NCI-H2107 (cell line): ENCODE data around the gene TTL.
"Not testable (repeated sequence)": the region's sequence is repeated elsewhere in the genome, so short reads cannot be mapped to it uniquely, and the experiment has no call there.

Experiments used
- DNase-seq: peaks from one replicate; lab custom pipeline; 2025; lab: John Stamatoyannopoulos, UW

TTL gene

GRCh38 chr2:112520234-112520783 lies 38.4 kb downstream of the TTL start:
- DNase-seq = no peak

- no peak for DNase-seq
Measured at GRCh38 chr2:112523291-112523777, 41.4 kb downstream of the TTL start.

GRCh38 chr2:112524276-112524675 lies 42.3 kb downstream of the TTL start:
- not testable (repeated sequence) for DNase-seq

- DNase-seq = no peak
Measured at GRCh38 chr2:112528541-112528940, 46.6 kb downstream of the TTL start.

GRCh38 chr2:112529757-112530156 lies 47.8 kb downstream of the TTL start:
- no peak for DNase-seq

- no peak for DNase-seq
Measured at GRCh38 chr2:112530728-112531127, 48.8 kb downstream of the TTL start.

- no peak for DNase-seq
Measured at GRCh38 chr2:112534826-112535225, 52.9 kb downstream of the TTL start.

- DNase-seq = not testable (repeated sequence)
Measured at GRCh38 chr2:112536665-112537064, 54.7 kb downstream of the TTL start.

- no peak for DNase-seq
Measured at GRCh38 chr2:112539306-112539705, 57.4 kb downstream of the TTL start.

- no peak for DNase-seq
Measured at GRCh38 chr2:112540906-112541305, 59.0 kb downstream of the TTL start.

GRCh38 chr2:112541315-112542122 lies 59.6 kb downstream of the TTL start:
- DNase-seq = peak; percentile 22

GRCh38 chr2:112542123-112542983 lies 60.4 kb downstream of the TTL start, which contains the start of gene POLR1B:
Gene POLR1B, plus strand, starts transcription at chr2:112542465. Its CDS starts 30 bp downstream, at chr2:112542495.
- DNase-seq = peak; percentile 13

GRCh38 chr2:112542984-112543661 lies 61.2 kb downstream of the TTL start:
- DNase-seq = no peak

- DNase-seq = peak; percentile 6
Measured at GRCh38 chr2:112547333-112547732, 65.4 kb downstream of the TTL start.

GRCh38 chr2:112548980-112549379 lies 67.0 kb downstream of the TTL start:
- no peak for DNase-seq

- no peak for DNase-seq
Measured at GRCh38 chr2:112566104-112566503, 84.1 kb downstream of the TTL start.

GRCh38 chr2:112566508-112566907 lies 84.6 kb downstream of the TTL start:
- not testable (repeated sequence) for DNase-seq

GRCh38 chr2:112572005-112572404 lies 90.0 kb downstream of the TTL start:
- no peak for DNase-seq

GRCh38 chr2:112577756-112578155 lies 95.8 kb downstream of the TTL start:
- no peak for DNase-seq

- DNase-seq = no peak
Measured at GRCh38 chr2:112579241-112579640, 97.3 kb downstream of the TTL start.

GRCh38 chr2:112580084-112580483 lies 98.1 kb downstream of the TTL start:
- no peak for DNase-seq

- DNase-seq = peak; percentile 19
Measured at GRCh38 chr2:112582314-112582746, 100.4 kb downstream of the TTL start.
